EH (cell line): ENCODE results near the gene C14orf39.
"Not testable (repeated sequence)": the region's sequence is repeated elsewhere in the genome, so short reads cannot be mapped to it uniquely, and the experiment has no call there.

ENCODE experiments used
- DNase-seq: peaks from one replicate; pipeline ENCODE4 v3.0.0-alpha.2; 2015; ENCODE audit warnings: low read depth

C14orf39 gene

DNA sequence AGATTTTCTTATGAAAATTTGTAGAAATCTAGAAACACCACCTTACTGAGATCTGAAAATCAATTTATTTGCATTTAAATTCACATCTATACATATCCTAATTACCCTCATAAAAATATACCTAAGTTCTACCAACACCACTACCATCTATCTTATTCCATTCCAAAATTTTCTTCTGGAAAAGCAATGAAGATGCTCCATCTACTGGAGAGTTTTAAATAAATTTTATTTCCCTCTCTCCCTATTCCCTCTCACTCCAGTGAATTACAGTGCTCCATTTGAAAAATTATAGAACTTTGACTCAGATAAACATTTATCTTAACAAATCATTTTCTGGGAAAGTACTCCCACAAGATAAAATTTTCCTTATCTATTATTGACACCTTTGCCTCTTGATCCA lies 2.3 kb upstream of the C14orf39 start:
- no peak for DNase-seq

- no peak for DNase-seq
Measured at GRCh38 chr14:60487211-60487610, 1.3 kb upstream of the C14orf39 start.

GRCh38 chr14:60485057-60485597 lies 736 bp downstream of the C14orf39 start:
- no peak for DNase-seq

DNA sequence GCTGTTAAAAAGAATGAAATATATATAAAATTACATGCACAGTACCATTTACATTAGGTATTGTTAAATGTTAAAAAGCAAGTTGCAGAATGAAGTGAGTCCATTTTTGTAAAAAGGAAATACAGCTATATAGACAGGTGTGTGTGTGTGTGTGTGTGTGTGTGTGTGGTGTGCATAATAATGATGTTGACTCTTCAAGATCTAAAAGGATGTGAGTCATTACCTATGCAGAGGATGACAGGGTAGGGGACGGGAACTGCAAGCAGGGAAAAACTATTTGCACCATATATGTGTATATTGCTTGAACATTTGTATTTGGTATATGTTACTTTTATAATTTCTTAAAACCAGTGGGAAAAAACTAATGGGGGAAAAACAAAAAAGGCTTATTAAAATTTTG lies 3.1 kb downstream of the C14orf39 start:
- no peak for DNase-seq

DNA sequence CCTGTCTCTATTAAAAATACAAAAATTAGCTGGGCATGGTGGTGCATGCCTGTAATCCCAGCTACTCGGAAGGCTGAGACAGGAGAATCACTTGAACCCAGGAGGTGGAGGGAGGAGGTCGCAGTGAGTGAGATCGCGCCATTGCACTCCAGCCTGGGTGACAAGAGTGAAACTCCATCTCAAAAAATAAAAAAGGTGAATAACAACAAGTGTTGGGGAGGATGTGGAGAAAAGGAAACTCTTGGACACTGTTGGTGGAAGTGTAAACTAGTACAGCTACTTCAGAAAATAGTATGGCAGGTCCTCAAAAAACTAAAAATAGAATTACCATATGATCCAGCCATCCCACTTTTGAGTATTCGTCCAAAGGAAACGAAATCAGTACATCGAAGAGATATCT lies 5.6 kb downstream of the C14orf39 start:
- not testable (repeated sequence) for DNase-seq

DNA sequence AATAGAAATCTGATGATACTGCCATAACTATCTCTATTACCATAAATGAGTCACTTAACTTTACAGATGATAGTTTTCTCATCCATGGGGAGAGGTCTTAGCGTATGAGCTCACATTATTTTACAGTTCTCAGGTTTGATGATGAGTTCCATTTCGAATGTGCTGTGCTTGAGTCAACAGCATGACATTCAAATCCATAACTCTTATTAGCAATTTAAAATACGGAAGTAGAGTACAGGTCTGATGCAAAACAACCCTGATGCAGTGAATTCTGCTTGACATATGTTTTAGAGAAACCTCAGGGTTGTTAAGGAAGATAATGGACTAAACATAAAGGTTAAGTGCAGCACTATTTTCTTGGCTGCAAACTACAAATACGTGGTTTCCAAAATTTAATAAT lies 30.0 kb downstream of the C14orf39 start:
- no peak for DNase-seq

DNA sequence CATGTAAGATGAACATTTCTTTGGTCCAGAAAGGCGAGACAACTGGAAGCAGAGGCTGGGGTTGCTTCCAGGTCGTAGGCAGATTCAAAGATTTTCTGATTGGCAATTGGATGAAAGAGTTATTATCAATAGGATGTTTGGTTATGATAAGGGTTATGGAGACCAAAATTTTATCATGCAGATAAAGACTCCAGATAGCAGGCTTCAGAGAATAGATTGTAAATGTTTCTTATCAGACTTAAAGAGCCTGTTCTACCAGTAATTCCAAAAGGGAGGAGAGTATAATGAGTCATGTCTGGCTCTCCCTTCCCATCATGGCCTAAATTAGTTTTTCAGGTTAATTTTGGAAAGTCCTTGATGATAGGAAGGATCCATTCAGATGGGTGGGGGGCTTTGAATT lies 55.6 kb downstream of the C14orf39 start:
- DNase-seq: no peak

DNA sequence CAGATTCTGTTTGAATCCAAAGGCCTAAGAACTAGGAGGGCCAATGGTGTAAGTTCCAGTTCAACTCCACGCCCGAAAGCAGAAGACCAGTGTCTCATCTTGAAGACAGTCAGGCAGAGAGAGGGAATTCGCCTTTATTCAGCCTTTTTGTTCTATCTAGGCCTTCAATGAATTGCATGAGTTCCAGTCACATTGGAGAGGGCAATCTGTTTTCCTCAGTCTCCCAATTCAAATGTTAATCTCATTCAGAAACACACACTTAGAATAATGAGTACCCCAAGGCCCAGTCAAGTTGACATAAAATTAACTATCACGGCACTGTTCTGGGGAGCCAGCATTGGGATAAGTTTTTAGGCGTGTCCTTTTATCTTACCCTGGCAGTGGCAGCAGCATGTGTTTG lies 65.8 kb downstream of the C14orf39 start:
- no peak for DNase-seq

DNA sequence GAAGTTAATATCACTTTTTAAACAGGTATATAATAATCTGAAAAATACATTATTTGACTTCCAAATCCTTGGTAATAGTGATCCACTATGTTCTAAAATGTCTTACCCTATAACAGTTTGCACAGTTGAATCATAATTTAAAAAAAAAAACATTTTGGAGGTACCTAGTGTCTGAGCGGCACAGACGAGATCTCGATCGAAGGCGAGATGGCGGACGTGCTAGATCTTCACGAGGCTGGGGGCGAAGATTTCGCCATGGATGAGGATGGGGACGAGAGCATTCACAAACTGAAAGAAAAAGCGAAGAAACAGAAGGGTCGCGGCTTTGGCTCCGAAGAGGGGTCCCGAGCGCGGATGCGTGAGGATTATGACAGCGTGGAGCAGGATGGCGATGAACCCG lies 88.3 kb downstream of the C14orf39 start:
- not testable (repeated sequence) for DNase-seq

- peak; percentile 37 for DNase-seq
Measured at GRCh38 chr14:60396718-60397343, 89.0 kb downstream of the C14orf39 start.
